Thyroid gland (tissue), 4 donors: Measurements from ENCODE around the gene DUOX1. TPM values are rescaled to one million over a fixed set of nuclear protein-coding genes. Genes with fewer than 3 reads are reported as not detected.
A peak's percentile ranks its signal among the peaks of the same experiment; 100 is the strongest.

Source experiments
- DNase-seq, 2 donors: peaks; one replicate each; pipeline ENCODE4 v3.0.0-alpha.2; 2019
- H3K27ac ChIP-seq, 3 donors: fragments of 200-600 bp; sonication (generic); 1 replicate in 2 of 3; 2 replicates in 1 of 3; pipeline ENCODE4 v1.5.1; 2016 to 2019; ENCODE audit warnings: mild to moderate bottlenecking in 1 of 3, moderate library complexity in 1 of 3
- H3K27me3 ChIP-seq: fragments of 200-600 bp; sonication (generic); one replicate; pipeline ENCODE4 v1.5.1; 2019
- H3K36me3 ChIP-seq, 2 donors: fragments of 200-600 bp; sonication (generic); one replicate each; pipeline ENCODE4 v1.5.1; 2016 to 2019
- H3K4me1 ChIP-seq, 2 donors: fragments of 200-600 bp; sonication (generic); one replicate each; pipeline ENCODE4 v1.5.1; 2017 to 2019
- H3K4me3 ChIP-seq, 3 donors: fragments of 200-600 bp; sonication (generic); replicated peaks in 1 of 3; 1 replicate in 2 of 3; 2 replicates in 1 of 3; pipeline ENCODE4 v1.5.1; 2016; ENCODE audit warnings: mild to moderate bottlenecking in 1 of 3
- H3K9me3 ChIP-seq: fragments of 200-600 bp; sonication (generic); one replicate; pipeline ENCODE4 v1.5.1; 2017
- CTCF ChIP-seq, 6 experiments: fragments of 200-600 bp in 3 of 6; fragments of 450-650 bp in 3 of 6; sonication (generic) in 3 of 6; IDR thresholded peaks; one replicate each; pipeline ENCODE4 v1.5.1; 2016 to 2019; ENCODE audit warnings: antibody characterized with exemption in 6 of 6, mild to moderate bottlenecking in 2 of 6, inconsistent platforms in 1 of 6, moderate library complexity in 1 of 6
- POLR2A ChIP-seq, 2 donors: fragments of 450-650 bp; IDR thresholded peaks; one replicate each; pipeline ENCODE4 v1.6.1; 2017; ENCODE audit warnings: antibody characterized with exemption in 2 of 2, mild to moderate bottlenecking in 2 of 2, moderate library complexity in 1 of 2
- WGBS, 2 donors: methylation state at CpG; one replicate each; pipeline ENCODE4 v1.1.5; 2017; 5-methylcytosine and 5-hydroxymethylcytosine counted together
- intact Hi-C: fragments of 100-400 bp; cut with DNase I; formaldehyde crosslinking; loops from one replicate; pipeline ENCODE4 v1.15.1; 2023
- total RNA-seq, 4 donors: library from RNA; depleted of rRNA; stranded (reverse); fragments of >200 nt; gene quantifications; one replicate each; pipeline ENCODE4 v1.2.3, GENCODE V29; 2016

DUOX1 gene
- total RNA-seq, 4 donors from 2014 or later: 132 to 313 (median 234) TPM

DNA sequence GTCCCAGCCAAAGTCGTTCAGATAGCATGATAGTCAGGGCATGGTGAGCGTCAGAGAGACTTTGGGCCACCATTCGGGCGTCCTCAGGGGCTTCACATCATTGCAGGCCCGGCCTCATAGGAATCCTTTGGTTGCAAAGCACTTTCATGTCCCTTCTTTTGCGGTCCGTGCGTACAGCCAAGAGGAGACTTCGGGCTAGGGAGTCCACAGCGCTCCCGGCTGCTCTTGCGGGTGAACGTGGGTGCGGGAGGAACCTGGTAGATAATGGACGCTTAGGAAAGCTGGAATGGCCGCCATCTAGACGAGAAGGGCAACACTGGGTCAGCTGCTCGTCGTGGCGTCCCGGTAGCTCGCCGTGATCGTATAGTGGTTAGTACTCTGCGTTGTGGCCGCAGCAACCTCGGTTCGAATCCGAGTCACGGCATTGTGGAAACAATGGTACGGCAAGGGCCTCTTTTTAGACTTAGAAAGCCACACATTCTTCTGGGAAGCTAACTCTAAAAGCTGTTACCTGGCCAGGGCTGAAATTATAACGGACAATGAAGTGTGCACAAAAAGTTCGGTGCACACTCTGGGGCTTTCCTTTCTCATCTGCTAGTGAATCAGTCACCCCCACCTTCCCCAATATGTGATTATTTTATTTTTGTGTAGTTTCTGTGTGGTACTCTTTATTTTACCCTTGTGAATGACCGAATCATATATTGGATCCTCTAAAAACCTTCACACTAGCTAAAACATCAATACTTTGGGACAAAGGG lies 71.2 kb downstream of the DUOX1 start:
- TF ChIP-seq CTCF (IDR thresholded peaks at IDR 0.05) (no peak), POLR2A (IDR thresholded peaks at IDR 0.05) (no peak)
- intact Hi-C loops: no loop called here
- Histone ChIP-seq H3K9me3 (no peaks in the 10 kb centered on the region), H3K27ac (peak overlapping the region; percentile 96 to 98 (median 97)), H3K36me3 (no peaks in the 10 kb centered on the region), H3K4me1 (peaks cover 20 to 38% of the 10 kb centered on the region in 2 donors), H3K27me3 (no peaks in the 10 kb centered on the region), H3K4me3 (peak overlapping the region; percentile 4 to 55 (median 6))
- WGBS, 2 donors: 7 to 9% methylated on average over 20 to 28 of the region's 34 CpGs
- peak; percentile 61 to 65 for DNase-seq

GRCh38 chr15:45201557-45201859 lies 71.7 kb downstream of the DUOX1 start:
- peaks cover 20 to 38% of the 10 kb centered on the region in 2 donors for H3K4me1 ChIP-seq
- intact Hi-C loops: no loop called here
- H3K27ac ChIP-seq: peak overlapping the region in 2 of 3 donors; percentile 96 to 98
- H3K27me3 ChIP-seq: no peaks in the 10 kb centered on the region
- no peak for TF ChIP-seq POLR2A (IDR thresholded peaks at IDR 0.05)
- H3K9me3 ChIP-seq: no peaks in the 10 kb centered on the region
- no peak for DNase-seq
- no peaks in the 10 kb centered on the region for H3K36me3 ChIP-seq
- WGBS, 2 donors: 88 to 97% methylated on average over 3 of the region's 3 CpGs
- H3K4me3 ChIP-seq: no peak overlapping the region

DNA sequence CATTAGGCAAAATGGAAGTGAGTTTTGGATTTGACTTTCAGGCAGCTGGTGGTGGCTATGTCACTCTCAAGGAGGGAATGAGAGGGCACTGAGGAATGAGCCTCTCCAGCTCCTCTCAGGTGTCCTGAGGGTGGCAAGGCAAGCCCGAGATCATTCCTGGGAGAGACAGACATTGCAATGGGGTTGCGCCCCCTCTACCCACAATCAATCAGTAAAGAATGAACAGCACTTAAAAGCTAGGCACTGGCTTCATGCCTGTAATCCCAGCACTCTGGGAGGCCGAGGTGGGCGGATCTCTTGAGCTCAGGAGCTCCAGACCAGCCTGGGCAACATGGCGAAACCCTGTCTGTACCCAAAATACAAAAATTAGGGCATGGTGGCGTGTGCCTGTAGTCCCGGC lies 72.1 kb downstream of the DUOX1 start:
- intact Hi-C loops: no loop called here
- TF ChIP-seq CTCF (IDR thresholded peaks at IDR 0.05): no peak
- Histone ChIP-seq H3K36me3 (no peaks in the 10 kb centered on the region), H3K4me3 (no peak overlapping the region), H3K27ac (peak overlapping the region in 2 of 3 donors; percentile 59 to 96), H3K27me3 (no peaks in the 10 kb centered on the region), H3K9me3 (no peaks in the 10 kb centered on the region), H3K4me1 (peaks cover 20 to 38% of the 10 kb centered on the region in 2 donors)
- WGBS, 2 donors: 82 to 93% methylated on average over 7 of the region's 7 CpGs
- DNase-seq: peak; percentile 25 to 31

- DNase-seq: peak; percentile 59 to 63
- Histone ChIP-seq H3K9me3 (no peaks in the 10 kb centered on the region), H3K36me3 (no peaks in the 10 kb centered on the region), H3K27me3 (no peaks in the 10 kb centered on the region), H3K4me3 (no peak overlapping the region), H3K27ac (peak overlapping the region; percentile 36 to 59 (median 42)), H3K4me1 (peaks cover 20 to 38% of the 10 kb centered on the region in 2 donors)
- TF ChIP-seq CTCF (IDR thresholded peaks at IDR 0.05): no peak
- TF ChIP-seq POLR2A (IDR thresholded peaks at IDR 0.05): no peak
- intact Hi-C loops: no loop called here
- 15 to 23% methylated on average over 4 of the region's 4 CpGs for WGBS, 2 donors
Observed at GRCh38 chr15:45203182-45203581, 73.4 kb downstream of the DUOX1 start.

DNA sequence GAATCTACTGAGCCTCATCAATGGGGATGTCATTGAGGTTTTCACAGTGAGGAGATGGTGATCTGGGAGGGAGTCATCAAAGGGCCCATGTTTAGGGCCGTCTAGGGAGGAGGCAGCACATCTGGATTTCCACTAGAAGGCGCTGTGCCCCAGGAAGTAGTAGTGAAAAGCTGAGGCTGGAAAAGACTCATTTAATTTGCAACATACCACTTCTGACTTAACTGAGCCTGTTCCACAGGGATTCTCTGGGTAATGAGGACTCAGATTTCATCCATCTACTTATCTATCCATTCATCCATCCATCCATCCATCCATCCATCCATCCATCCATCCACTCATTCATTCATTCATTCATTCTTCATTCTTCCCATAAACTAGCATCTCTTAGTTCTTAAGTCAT lies 75.4 kb downstream of the DUOX1 start:
- H3K27ac ChIP-seq: no peak overlapping the region
- DNase-seq: peak; percentile 54 to 65
- H3K27me3 ChIP-seq: no peaks in the 10 kb centered on the region
- H3K4me1 ChIP-seq: peaks cover 20 to 33% of the 10 kb centered on the region in 2 donors
- H3K4me3 ChIP-seq: no peak overlapping the region
- H3K9me3 ChIP-seq: no peaks in the 10 kb centered on the region
- WGBS, 2 donors: 4 to 10% methylated on average over 2 of the region's 2 CpGs
- intact Hi-C loops: no loop called here
- no peaks in the 10 kb centered on the region for H3K36me3 ChIP-seq
- TF ChIP-seq POLR2A (IDR thresholded peaks at IDR 0.05): no peak
- TF ChIP-seq CTCF (IDR thresholded peaks at IDR 0.05): peak in 5 of 6 experiments; percentile 58 to 84 (median 69)
